OCI-LY3 (cell line): ENCODE data around the gene SSTR5.

ENCODE experiments used
- H2AFZ ChIP-seq: fragments of 200-600, 300-600 bp; shearing (Covaris generic); 2 replicates; pipeline ENCODE4 v1.6.0; 2014; ENCODE audit warnings: antibody characterized with exemption, low read depth, low read length
- H3K27ac ChIP-seq: fragments of 200-600, 300-600 bp; sonication (generic); 2 replicates; pipeline ENCODE4 v1.5.1; 2014; ENCODE audit warnings: mild to moderate bottlenecking, low read length, moderate library complexity, mixed read lengths
- H3K27me3 ChIP-seq: fragments of 200-600, 300-600 bp; sonication (generic); 2 replicates; pipeline ENCODE4 v1.6.1; 2014; ENCODE audit warnings: low read depth, low read length, mixed read lengths
- H3K36me3 ChIP-seq: fragments of 200-600, 300-600 bp; sonication (generic); replicated peaks from 2 replicates; pipeline ENCODE3; 2014; ENCODE audit warnings: low read depth, low read length, mixed read lengths
- H3K4me1 ChIP-seq: fragments of 300-600, 200-600 bp; sonication (generic); 2 replicates; pipeline ENCODE4 v1.6.1; 2014; ENCODE audit warnings: low read length, mixed read lengths
- H3K4me2 ChIP-seq: fragments of 200-600, 300-600 bp; sonication (generic); 2 replicates; pipeline ENCODE4 v1.6.1; 2014; ENCODE audit warnings: low read length, mixed read lengths
- H3K4me3 ChIP-seq: fragments of 300-600, 200-600 bp; sonication (generic); 2 replicates; pipeline ENCODE4 v1.5.1; 2014; ENCODE audit warnings: antibody characterized with exemption, mild to moderate bottlenecking, low read length, moderate library complexity
- H3K79me2 ChIP-seq: fragments of 300-600, 200-600 bp; shearing (Covaris generic); 2 replicates; pipeline ENCODE4 v1.6.1; 2014; ENCODE audit warnings: mild to moderate bottlenecking, low read length, mixed read lengths
- H3K9ac ChIP-seq: fragments of 300-600, 200-600 bp; shearing (Covaris generic); 2 replicates; pipeline ENCODE4 v1.6.0; 2014; ENCODE audit warnings: mild to moderate bottlenecking, low read length, moderate library complexity
- H3K9me3 ChIP-seq: fragments of 200-600, 300-600 bp; shearing (Covaris generic); 2 replicates; pipeline ENCODE4 v1.6.1; 2014; ENCODE audit warnings: low read length, mixed read lengths; ENCODE audit not compliant: insufficient read depth
- H4K20me1 ChIP-seq: fragments of 200-600, 300-600 bp; sonication (generic); 2 replicates; pipeline ENCODE4 v1.6.1; 2016; ENCODE audit warnings: low read length, mixed read lengths; ENCODE audit not compliant: insufficient read depth
- EZH2phosphoT487 ChIP-seq: fragments of 200-600 bp; shearing (Covaris generic); IDR thresholded peaks from 2 replicates; pipeline ENCODE4 v1.6.1; 2018; ENCODE audit warnings: antibody characterized with exemption, mixed run types, low read depth
- TF ChIP-seq, protein P1 (sequence below): fragments of 200-600, 300-600 bp; sonication (generic); IDR thresholded peaks from 2 replicates; pipeline ENCODE4 v1.5.1; 2014; ENCODE audit warnings: antibody characterized with exemption, low read length, low read depth

SSTR5 gene

DNA sequence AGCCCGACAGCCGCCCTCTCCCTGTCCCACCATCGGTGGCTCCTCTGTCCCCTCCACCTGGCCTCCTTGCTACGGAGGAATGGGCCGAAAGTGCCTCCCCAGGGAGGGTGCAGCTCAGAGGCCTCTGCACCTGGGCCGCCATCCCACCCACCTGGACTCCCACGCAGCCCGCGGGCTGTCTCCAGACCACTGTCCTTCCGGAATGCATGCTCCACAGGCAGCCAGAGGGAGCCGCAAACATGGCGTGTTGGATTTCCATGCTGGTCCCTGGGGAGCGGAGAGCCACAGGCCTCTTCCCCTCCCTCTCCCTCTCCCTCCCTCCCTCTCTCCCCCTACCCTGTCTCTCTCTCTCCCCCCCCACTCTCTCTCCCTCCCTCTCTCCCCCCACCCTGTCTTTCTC is 3.0 kb downstream of the SSTR5 start:
- Histone ChIP-seq H3K9ac (no peak overlapping the region), H3K4me2 (no peak overlapping the region), H3K27me3 (no peaks in the 10 kb centered on the region), H3K27ac (no peak overlapping the region), H3K9me3 (no peaks in the 10 kb centered on the region), H3K79me2 (no peaks in the 10 kb centered on the region), H3K36me3 (no peaks in the 10 kb centered on the region), H3K4me3 (no peak overlapping the region), H2AFZ (no peak overlapping the region), H3K4me1 (no peaks in the 10 kb centered on the region), H4K20me1 (no peaks in the 10 kb centered on the region)
- TF ChIP-seq, protein P1, sequence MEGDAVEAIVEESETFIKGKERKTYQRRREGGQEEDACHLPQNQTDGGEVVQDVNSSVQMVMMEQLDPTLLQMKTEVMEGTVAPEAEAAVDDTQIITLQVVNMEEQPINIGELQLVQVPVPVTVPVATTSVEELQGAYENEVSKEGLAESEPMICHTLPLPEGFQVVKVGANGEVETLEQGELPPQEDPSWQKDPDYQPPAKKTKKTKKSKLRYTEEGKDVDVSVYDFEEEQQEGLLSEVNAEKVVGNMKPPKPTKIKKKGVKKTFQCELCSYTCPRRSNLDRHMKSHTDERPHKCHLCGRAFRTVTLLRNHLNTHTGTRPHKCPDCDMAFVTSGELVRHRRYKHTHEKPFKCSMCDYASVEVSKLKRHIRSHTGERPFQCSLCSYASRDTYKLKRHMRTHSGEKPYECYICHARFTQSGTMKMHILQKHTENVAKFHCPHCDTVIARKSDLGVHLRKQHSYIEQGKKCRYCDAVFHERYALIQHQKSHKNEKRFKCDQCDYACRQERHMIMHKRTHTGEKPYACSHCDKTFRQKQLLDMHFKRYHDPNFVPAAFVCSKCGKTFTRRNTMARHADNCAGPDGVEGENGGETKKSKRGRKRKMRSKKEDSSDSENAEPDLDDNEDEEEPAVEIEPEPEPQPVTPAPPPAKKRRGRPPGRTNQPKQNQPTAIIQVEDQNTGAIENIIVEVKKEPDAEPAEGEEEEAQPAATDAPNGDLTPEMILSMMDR: no peak
- TF ChIP-seq EZH2phosphoT487: no peak

DNA sequence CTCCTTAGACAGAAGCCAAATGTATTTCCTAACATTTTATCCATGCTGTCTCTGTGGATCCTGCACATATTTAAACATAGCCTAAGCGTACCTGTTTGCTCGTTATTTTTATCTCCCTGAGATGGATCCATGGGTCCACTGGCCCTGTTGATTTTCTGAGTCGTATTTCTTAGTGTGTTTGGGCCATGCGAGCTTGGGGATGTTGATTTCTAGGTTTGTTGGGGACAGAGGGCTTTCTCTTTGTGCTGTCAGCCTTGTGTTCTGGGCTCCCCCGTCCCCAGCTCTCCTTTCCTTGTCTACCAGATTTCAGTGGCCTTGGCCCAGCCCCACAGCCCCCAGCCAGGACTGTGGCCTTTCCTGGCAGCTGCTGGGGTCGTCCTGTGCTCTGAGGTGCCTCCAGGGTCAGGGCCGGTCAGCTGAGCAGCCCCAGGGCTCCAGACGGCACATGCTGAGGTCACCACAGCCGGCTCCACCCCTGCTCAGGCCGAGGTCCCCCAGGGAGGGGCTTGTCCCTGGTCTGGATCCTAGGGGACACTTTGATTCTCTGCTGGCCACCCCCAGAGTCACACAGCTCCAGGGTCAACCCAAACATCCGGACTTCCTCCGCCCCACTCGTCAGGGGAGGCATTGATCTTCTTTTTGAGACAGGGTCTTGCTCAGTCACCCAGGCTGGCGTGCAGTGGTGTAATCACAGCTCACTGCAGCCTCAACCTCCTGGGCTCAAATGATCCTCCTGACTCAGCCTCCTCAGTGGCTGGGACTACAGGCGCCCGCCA is 4.4 kb downstream of the SSTR5 start:
- no peak overlapping the region for H3K27ac ChIP-seq
- H3K4me1 ChIP-seq: no peaks in the 10 kb centered on the region

DNA sequence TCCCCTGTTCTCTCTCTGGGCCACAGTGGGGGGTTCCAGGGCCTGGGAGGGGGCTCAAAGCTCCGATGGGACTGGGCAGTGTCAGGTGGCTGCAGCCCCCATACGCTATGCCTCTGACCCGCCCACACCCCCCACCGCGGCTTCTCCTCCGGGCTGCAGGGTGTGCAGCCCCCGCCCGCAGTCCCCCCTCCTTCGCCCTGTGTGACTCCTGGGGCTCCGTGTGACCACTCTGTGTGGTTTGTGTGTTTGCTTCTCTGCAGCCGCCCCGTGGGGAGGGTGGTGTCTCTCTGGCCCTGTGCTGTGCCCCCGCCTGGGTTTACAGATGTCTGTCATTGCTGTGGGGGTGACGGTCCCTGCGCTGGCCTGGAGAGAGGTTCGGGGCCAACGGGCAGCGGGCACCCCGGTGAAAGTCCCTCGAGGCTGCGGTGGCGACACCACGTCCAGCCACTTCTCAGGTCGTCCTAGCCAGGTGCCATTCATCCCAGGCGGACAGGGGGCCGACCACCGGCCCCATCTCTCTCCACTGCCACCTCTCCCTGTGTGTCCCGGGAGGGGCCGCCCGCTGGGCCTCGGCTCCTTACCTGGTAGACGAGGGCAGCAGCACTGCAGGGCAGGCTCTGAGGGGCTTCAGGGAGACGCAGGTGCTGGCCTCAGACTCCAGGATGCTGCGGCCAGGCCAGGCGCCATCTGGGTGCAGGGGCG is 5.5 kb downstream of the SSTR5 start:
- no peaks in the 10 kb centered on the region for H3K36me3 ChIP-seq
- H3K9me3 ChIP-seq: no peaks in the 10 kb centered on the region
- no peak overlapping the region for H2AFZ ChIP-seq
- H3K9ac ChIP-seq: no peak overlapping the region
- H3K79me2 ChIP-seq: no peaks in the 10 kb centered on the region
- no peak overlapping the region for H3K4me3 ChIP-seq
- TF ChIP-seq, protein P1: no peak
- TF ChIP-seq EZH2phosphoT487: no peak
- no peak overlapping the region for H3K4me2 ChIP-seq
- H3K27ac ChIP-seq: no peak overlapping the region
- H3K4me1 ChIP-seq: no peaks in the 10 kb centered on the region
- no peaks in the 10 kb centered on the region for H3K27me3 ChIP-seq
- H4K20me1 ChIP-seq: no peaks in the 10 kb centered on the region

More for the DNA sequence above, 4.4 kb downstream of the SSTR5 start:
- H3K9ac ChIP-seq: no peak overlapping the region
- H3K4me2 ChIP-seq: no peak overlapping the region
- H3K27me3 ChIP-seq: no peaks in the 10 kb centered on the region
- no peaks in the 10 kb centered on the region for H3K79me2 ChIP-seq
- TF ChIP-seq EZH2phosphoT487: no peak
- TF ChIP-seq, protein P1: no peak
- no peaks in the 10 kb centered on the region for H4K20me1 ChIP-seq
- H3K9me3 ChIP-seq: no peaks in the 10 kb centered on the region
- no peaks in the 10 kb centered on the region for H3K36me3 ChIP-seq
- H3K4me3 ChIP-seq: no peak overlapping the region
- H2AFZ ChIP-seq: no peak overlapping the region

DNA sequence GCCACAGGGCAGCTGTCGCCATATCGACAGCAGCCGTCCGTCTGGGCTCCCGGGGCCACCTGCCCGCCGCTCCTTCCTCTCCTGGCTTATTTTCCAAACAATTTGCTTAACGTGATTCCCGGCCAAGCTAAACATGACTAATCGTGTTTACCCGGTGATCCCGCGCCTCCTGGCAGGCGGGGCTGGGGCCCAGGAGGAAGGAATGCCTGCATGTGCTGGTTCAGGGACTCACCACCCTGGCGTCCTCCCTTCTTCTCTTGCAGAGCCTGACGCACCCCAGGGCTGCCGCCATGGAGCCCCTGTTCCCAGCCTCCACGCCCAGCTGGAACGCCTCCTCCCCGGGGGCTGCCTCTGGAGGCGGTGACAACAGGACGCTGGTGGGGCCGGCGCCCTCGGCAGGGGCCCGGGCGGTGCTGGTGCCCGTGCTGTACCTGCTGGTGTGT is 6.1 kb downstream of the SSTR5 start:
- no peaks in the 10 kb centered on the region for H3K27me3 ChIP-seq
- H4K20me1 ChIP-seq: no peaks in the 10 kb centered on the region
- H3K36me3 ChIP-seq: no peaks in the 10 kb centered on the region
- no peak overlapping the region for H3K4me2 ChIP-seq
- no peaks in the 10 kb centered on the region for H3K9me3 ChIP-seq
- H2AFZ ChIP-seq: no peak overlapping the region
- no peaks in the 10 kb centered on the region for H3K79me2 ChIP-seq
- no peak overlapping the region for H3K4me3 ChIP-seq
- no peak overlapping the region for H3K27ac ChIP-seq
- no peaks in the 10 kb centered on the region for H3K4me1 ChIP-seq
- TF ChIP-seq, protein P1: no peak
- TF ChIP-seq EZH2phosphoT487: no peak
- H3K9ac ChIP-seq: no peak overlapping the region
